ENCODE measurements around the gene KREMEN1.

DNA sequence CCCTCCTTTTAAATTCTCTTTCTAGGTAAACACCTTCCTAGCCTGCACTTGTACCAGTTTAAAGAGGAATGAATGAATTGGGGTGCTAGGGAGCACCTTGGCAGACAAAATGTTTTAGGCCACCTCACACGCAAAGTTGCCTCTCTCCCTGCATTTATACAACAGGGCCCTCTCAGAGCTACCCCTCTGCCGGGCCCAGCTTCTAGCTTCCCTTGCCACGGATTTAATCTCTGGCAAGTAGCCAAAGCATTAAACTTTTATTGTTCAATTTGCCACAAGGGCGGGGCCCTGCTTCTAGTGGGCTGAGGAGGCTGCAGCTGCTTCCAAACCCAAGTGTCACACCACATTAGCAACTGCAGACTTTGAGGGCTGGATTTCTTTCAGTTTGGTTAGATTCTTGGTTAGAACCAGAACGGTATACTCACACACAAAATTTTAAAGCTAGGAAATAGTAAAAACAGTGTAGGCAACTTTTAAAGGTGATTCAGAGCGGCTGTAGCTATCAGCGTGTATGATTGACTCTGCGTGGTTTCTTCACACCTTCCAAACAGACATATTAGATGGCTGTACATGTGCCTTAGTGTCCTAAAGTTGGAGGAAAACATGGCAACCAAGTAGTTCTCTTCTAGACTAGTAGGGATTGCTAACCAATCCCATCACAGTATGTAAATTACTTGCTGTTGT lies 6.5 kb downstream of the KREMEN1 start:
- TF ChIP-seq, protein P1, sequence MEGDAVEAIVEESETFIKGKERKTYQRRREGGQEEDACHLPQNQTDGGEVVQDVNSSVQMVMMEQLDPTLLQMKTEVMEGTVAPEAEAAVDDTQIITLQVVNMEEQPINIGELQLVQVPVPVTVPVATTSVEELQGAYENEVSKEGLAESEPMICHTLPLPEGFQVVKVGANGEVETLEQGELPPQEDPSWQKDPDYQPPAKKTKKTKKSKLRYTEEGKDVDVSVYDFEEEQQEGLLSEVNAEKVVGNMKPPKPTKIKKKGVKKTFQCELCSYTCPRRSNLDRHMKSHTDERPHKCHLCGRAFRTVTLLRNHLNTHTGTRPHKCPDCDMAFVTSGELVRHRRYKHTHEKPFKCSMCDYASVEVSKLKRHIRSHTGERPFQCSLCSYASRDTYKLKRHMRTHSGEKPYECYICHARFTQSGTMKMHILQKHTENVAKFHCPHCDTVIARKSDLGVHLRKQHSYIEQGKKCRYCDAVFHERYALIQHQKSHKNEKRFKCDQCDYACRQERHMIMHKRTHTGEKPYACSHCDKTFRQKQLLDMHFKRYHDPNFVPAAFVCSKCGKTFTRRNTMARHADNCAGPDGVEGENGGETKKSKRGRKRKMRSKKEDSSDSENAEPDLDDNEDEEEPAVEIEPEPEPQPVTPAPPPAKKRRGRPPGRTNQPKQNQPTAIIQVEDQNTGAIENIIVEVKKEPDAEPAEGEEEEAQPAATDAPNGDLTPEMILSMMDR (IDR thresholded peaks at IDR 0.05): no peak
- TF ChIP-seq POLR2A (IDR thresholded peaks at IDR 0.05): no peak
- no peak for TF ChIP-seq POLR2AphosphoS5 (IDR thresholded peaks at IDR 0.05)
